SU-DHL-6 (cell line): ENCODE data around the gene CTBP1.

Experiments
- H2AFZ ChIP-seq: fragments of 200-600 bp; sonication (generic); 2 replicates; pipeline ENCODE4 v1.6.1; 2014; ENCODE audit warnings: low read depth, mild to moderate bottlenecking, moderate library complexity, mixed read lengths, antibody characterized with exemption, low read length; ENCODE audit not compliant: severe bottlenecking
- H3F3A ChIP-seq: fragments of 200-600 bp; shearing (Covaris generic); 2 replicates; pipeline ENCODE4 v1.6.0; 2016; ENCODE audit warnings: antibody characterized with exemption, mild to moderate bottlenecking; ENCODE audit not compliant: insufficient read depth
- H3K27ac ChIP-seq: fragments of 200-600 bp; sonication (generic); 2 replicates; pipeline ENCODE4 v1.5.1; 2016; ENCODE audit warnings: low read depth, mild to moderate bottlenecking, low read length, moderate library complexity, mixed read lengths
- H3K27me3 ChIP-seq: fragments of 200-600 bp; sonication (generic), shearing (Covaris generic); 2 replicates; pipeline ENCODE4 v1.6.0; 2014; ENCODE audit warnings: mild to moderate bottlenecking, low read length
- H3K36me3 ChIP-seq: fragments of 200-600 bp; sonication (generic); 2 replicates; pipeline ENCODE4 v1.6.1; 2014; ENCODE audit warnings: mild to moderate bottlenecking, low read length, mixed read lengths
- H3K4me2 ChIP-seq: fragments of 300-600, 200-600 bp; shearing (Covaris generic), sonication (generic); 2 replicates; pipeline ENCODE4 v1.6.0; 2014; ENCODE audit warnings: low read length, low read depth, mild to moderate bottlenecking; ENCODE audit not compliant: poor library complexity, severe bottlenecking
- H3K4me3 ChIP-seq: fragments of 200-600 bp; sonication (generic); 2 replicates; pipeline ENCODE4 v1.5.1; 2014; ENCODE audit warnings: antibody characterized with exemption, low read length, mild to moderate bottlenecking, mixed read lengths; ENCODE audit not compliant: insufficient read depth, poor library complexity, severe bottlenecking
- H3K79me2 ChIP-seq: fragments of 200-600 bp; sonication (generic); 2 replicates; pipeline ENCODE4 v1.6.1; 2014; ENCODE audit warnings: mild to moderate bottlenecking, low read length, moderate library complexity; ENCODE audit not compliant: insufficient read depth
- H3K9ac ChIP-seq: fragments of 200-600 bp; sonication (generic); 2 replicates; pipeline ENCODE4 v1.7.0; 2014; ENCODE audit warnings: mild to moderate bottlenecking, low read length
- H3K9me2 ChIP-seq: fragments of 200-600 bp; sonication (generic); replicated peaks from 2 replicates; pipeline ENCODE4 v1.6.1; 2014; ENCODE audit warnings: low read length; ENCODE audit not compliant: insufficient read depth
- H3K9me3 ChIP-seq: fragments of 200-600 bp; sonication (generic); 2 replicates; pipeline ENCODE4 v1.6.1; 2014; ENCODE audit warnings: low read length, mixed read lengths; ENCODE audit not compliant: insufficient read depth
- H4K20me1 ChIP-seq: fragments of 200-600 bp; sonication (generic); 2 replicates; pipeline ENCODE4 v1.6.1; 2014; ENCODE audit warnings: low read depth, mild to moderate bottlenecking, antibody characterized with exemption, low read length, moderate library complexity, mixed read lengths
- EZH2phosphoT487 ChIP-seq: fragments of 200-600 bp; sonication (generic), shearing (Covaris generic); conservative IDR thresholded peaks from 2 replicates; pipeline ENCODE4 v1.6.1; 2018; ENCODE audit warnings: mild to moderate bottlenecking, antibody characterized with exemption, low read length, moderate library complexity, mixed read lengths
- TF ChIP-seq, protein P1 (sequence below): fragments of 200-600 bp; sonication (generic); IDR thresholded peaks from one replicate; pipeline ENCODE4 v1.5.1; 2017; ENCODE audit warnings: antibody characterized with exemption, mild to moderate bottlenecking, low read length, moderate library complexity; ENCODE audit not compliant: insufficient read depth, poor library complexity, severe bottlenecking

CTBP1 gene

GRCh38 chr4:1255699-1256098, 6.8 kb upstream of the CTBP1 start:
- Histone ChIP-seq H3K36me3 (peaks cover 4% of the 10 kb centered on the region), H3K79me2 (no peaks in the 10 kb centered on the region; the same call in 1 of the 2 replicates), H3K9me2 (no peaks in the 10 kb centered on the region), H3K4me3 (no peak overlapping the region), H3K27ac (no peak overlapping the region), H4K20me1 (no peaks in the 10 kb centered on the region), H3K4me2 (no peak overlapping the region), H3K9me3 (no peaks in the 10 kb centered on the region), H3F3A (no peaks in the 10 kb centered on the region), H3K27me3 (no peaks in the 10 kb centered on the region), H3K9ac (no peak overlapping the region), H2AFZ (no peak overlapping the region)
- TF ChIP-seq, protein P1, sequence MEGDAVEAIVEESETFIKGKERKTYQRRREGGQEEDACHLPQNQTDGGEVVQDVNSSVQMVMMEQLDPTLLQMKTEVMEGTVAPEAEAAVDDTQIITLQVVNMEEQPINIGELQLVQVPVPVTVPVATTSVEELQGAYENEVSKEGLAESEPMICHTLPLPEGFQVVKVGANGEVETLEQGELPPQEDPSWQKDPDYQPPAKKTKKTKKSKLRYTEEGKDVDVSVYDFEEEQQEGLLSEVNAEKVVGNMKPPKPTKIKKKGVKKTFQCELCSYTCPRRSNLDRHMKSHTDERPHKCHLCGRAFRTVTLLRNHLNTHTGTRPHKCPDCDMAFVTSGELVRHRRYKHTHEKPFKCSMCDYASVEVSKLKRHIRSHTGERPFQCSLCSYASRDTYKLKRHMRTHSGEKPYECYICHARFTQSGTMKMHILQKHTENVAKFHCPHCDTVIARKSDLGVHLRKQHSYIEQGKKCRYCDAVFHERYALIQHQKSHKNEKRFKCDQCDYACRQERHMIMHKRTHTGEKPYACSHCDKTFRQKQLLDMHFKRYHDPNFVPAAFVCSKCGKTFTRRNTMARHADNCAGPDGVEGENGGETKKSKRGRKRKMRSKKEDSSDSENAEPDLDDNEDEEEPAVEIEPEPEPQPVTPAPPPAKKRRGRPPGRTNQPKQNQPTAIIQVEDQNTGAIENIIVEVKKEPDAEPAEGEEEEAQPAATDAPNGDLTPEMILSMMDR, result no peak
- TF ChIP-seq EZH2phosphoT487, result no peak

GRCh38 chr4:1255151-1255550, 6.2 kb upstream of the CTBP1 start:
- Histone ChIP-seq H2AFZ (no peak overlapping the region), H3K4me3 (no peak overlapping the region), H3K9ac (no peak overlapping the region), H3K4me2 (no peak overlapping the region), H3K36me3 (peaks cover 4% of the 10 kb centered on the region), H3F3A (no peaks in the 10 kb centered on the region), H3K9me2 (no peaks in the 10 kb centered on the region), H3K27ac (no peak overlapping the region), H3K9me3 (no peaks in the 10 kb centered on the region), H3K27me3 (no peaks in the 10 kb centered on the region), H3K79me2 (peaks cover 4% of the 10 kb centered on the region), H4K20me1 (no peaks in the 10 kb centered on the region)
- TF ChIP-seq, protein P1, result no peak
- no peak for TF ChIP-seq EZH2phosphoT487

GRCh38 chr4:1253831-1254230, 4.9 kb upstream of the CTBP1 start:
- no peaks in the 10 kb centered on the region for H3K9me3 ChIP-seq
- H4K20me1 ChIP-seq, result no peaks in the 10 kb centered on the region
- H2AFZ ChIP-seq, result no peak overlapping the region
- H3K36me3 ChIP-seq, result peaks cover 4% of the 10 kb centered on the region; the same call in 1 of the 2 replicates
- H3K9ac ChIP-seq, result no peak overlapping the region
- peaks cover 11% of the 10 kb centered on the region for H3K79me2 ChIP-seq
- no peak overlapping the region for H3K4me3 ChIP-seq
- TF ChIP-seq, protein P1, result no peak
- TF ChIP-seq EZH2phosphoT487, result no peak
- no peak overlapping the region for H3K27ac ChIP-seq
- no peaks in the 10 kb centered on the region for H3K9me2 ChIP-seq
- no peaks in the 10 kb centered on the region for H3F3A ChIP-seq
- H3K27me3 ChIP-seq, result no peaks in the 10 kb centered on the region
- H3K4me2 ChIP-seq, result no peak overlapping the region
